ENCODE data around the gene OCRL.

OCRL gene
- total RNA-seq: 1.5 to 3.6 (median 2.3) reads per million in 4 experiments

GRCh38 chrX:129540068-129540653 lies at the start of gene OCRL:
Gene OCRL (plus strand): TSS chrX:129540259. CDS start chrX:129540440, 181 bp downstream.
- DNase-seq: peak; percentile 18

GRCh38 chrX:129490330-129490729 lies 49.7 kb upstream of the OCRL start:
- DNase-seq: no peak

GRCh38 chrX:129493643-129494042 lies 46.4 kb upstream of the OCRL start:
- DNase-seq: no peak

- DNase-seq: no peak
Observed at GRCh38 chrX:129494887-129495286, 45.2 kb upstream of the OCRL start.

GRCh38 chrX:129495900-129496299 lies 44.2 kb upstream of the OCRL start:
- DNase-seq: no peak

- DNase-seq: no peak
Observed at GRCh38 chrX:129496625-129497024, 43.4 kb upstream of the OCRL start.

GRCh38 chrX:129497146-129497843 lies 42.8 kb upstream of the OCRL start:
- no peak for DNase-seq

GRCh38 chrX:129510331-129510730 lies 29.7 kb upstream of the OCRL start:
- DNase-seq: no peak

- no peak for DNase-seq
Observed at GRCh38 chrX:129511689-129512088, 28.4 kb upstream of the OCRL start.

- DNase-seq: no peak
Observed at GRCh38 chrX:129512409-129512808, 27.6 kb upstream of the OCRL start.

- no peak for DNase-seq
Observed at GRCh38 chrX:129516402-129516801, 23.7 kb upstream of the OCRL start.

GRCh38 chrX:129520151-129520550 lies 19.9 kb upstream of the OCRL start:
- DNase-seq: no peak

- peak; percentile 0 for DNase-seq
Observed at GRCh38 chrX:129522184-129523078, 17.6 kb upstream of the OCRL start.

- no peak for DNase-seq
Observed at GRCh38 chrX:129523079-129523911, 16.8 kb upstream of the OCRL start, which contains the start of gene SMARCA1. Gene SMARCA1 (minus strand): TSS chrX:129523490. CDS start chrX:129523370, 120 bp downstream.

- DNase-seq: no peak
Observed at GRCh38 chrX:129524250-129524850, 15.7 kb upstream of the OCRL start.

GRCh38 chrX:129525162-129525561 lies 14.9 kb upstream of the OCRL start:
- no peak for DNase-seq

GRCh38 chrX:129525896-129526295 lies 14.2 kb upstream of the OCRL start:
- no peak for DNase-seq

- DNase-seq: no peak
Observed at GRCh38 chrX:129529685-129530281, 10.3 kb upstream of the OCRL start.

GRCh38 chrX:129530410-129530809 lies 9.6 kb upstream of the OCRL start:
- DNase-seq: no peak

- DNase-seq: no peak
Observed at GRCh38 chrX:129531132-129531531, 8.9 kb upstream of the OCRL start.

- no peak for DNase-seq
Observed at GRCh38 chrX:129534816-129535578, 5.1 kb upstream of the OCRL start.

Measured in effector CD8-positive, alpha-beta T cell (primary cell).